ENCODE measurements around the gene GRPEL2. TPM values are rescaled to one million over a fixed set of nuclear protein-coding genes. Genes with fewer than 3 reads are reported as not detected.

The GRPEL2 gene
- total RNA-seq, 1 donor from 2014 or later: 43.7 TPM

DNA sequence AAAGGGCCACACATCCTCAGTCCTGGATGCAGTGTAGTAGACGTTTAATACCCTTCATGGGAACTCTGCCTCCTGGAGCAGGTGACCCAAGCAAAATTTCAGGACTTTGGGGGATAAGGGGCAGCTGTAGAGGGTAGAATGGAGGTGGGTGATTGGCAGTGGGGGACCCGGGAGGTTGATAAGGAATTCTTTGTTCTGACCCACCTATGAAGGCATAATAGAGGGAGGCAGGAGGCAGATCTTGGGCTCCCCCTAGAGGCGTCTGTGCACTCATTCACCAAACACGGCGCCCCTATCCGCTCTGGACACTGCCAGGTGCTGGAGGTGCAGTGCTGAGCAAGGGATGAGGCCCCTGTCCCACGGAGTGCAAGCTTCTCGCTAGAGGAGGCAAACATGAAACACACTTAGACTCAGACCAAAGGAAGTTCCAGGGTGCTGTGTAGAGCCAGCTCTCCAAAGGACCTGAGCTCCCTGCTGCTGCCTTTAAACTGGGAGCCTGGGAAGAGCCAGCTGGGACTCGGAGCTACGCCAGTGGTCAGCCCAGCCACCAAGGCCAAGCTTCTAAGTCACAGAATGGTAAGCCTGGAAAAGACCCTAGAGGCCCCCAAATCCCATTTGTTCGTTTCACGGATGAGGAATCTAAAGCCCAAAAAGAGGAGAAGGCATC lies 26.1 kb downstream of the GRPEL2 start:
- DNase-seq (ENCODE audit: low read depth): peak; percentile 46
- Histone ChIP-seq H3K27me3 (ENCODE audit: control insufficient read depth, insufficient read depth, low read length) (no peaks in the 10 kb centered on the region), H3K36me3 (ENCODE audit: control insufficient read depth, insufficient read depth, low read length) (no peaks in the 10 kb centered on the region), H3K4me3 (ENCODE audit: low read depth, low read length) (no peak overlapping the region)
- FAIRE-seq: no peak
- TF ChIP-seq, protein P1, sequence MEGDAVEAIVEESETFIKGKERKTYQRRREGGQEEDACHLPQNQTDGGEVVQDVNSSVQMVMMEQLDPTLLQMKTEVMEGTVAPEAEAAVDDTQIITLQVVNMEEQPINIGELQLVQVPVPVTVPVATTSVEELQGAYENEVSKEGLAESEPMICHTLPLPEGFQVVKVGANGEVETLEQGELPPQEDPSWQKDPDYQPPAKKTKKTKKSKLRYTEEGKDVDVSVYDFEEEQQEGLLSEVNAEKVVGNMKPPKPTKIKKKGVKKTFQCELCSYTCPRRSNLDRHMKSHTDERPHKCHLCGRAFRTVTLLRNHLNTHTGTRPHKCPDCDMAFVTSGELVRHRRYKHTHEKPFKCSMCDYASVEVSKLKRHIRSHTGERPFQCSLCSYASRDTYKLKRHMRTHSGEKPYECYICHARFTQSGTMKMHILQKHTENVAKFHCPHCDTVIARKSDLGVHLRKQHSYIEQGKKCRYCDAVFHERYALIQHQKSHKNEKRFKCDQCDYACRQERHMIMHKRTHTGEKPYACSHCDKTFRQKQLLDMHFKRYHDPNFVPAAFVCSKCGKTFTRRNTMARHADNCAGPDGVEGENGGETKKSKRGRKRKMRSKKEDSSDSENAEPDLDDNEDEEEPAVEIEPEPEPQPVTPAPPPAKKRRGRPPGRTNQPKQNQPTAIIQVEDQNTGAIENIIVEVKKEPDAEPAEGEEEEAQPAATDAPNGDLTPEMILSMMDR (IDR thresholded peaks at IDR 0.05; ENCODE audit: insufficient read depth, low read length, severe bottlenecking): peak; percentile 95

DNA sequence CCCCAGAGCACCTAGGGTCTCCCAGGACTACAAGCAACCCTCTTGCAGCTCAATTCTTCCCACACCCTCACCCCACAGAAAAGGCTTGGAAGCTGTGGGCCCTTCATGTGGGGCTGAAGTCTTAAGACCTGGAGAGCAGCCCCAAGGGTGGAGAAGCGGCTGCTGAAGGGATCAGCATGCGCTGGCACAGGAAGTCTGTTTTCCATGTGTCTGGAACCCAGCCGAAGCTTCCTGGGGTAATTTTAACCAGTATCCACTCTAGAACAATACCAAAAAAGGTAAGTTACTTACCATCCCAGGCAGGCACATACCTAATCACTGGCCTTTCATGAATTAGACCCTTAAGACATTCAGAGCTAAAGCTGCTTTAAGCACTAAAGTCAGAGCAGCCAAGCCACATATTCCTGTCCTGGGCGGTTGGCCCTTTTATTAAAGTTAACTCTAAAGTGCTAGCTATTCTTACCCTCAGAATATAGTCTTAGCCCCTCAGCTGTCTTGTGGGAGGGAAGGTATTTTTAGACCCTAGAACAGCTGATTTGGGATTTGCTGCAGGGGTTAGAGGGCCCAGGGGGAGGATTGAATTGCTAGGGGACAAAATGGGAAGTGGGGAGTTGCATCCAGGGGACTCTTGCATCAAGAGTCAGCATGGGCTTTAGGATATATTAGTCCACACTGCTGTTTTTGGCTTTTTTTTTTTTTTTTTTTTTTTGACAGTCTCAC lies 26.9 kb downstream of the GRPEL2 start:
- DNase-seq (ENCODE audit: low read depth) (no peak), FAIRE-seq (no peak)
- TF ChIP-seq, protein P1 (IDR thresholded peaks at IDR 0.05; ENCODE audit: insufficient read depth, low read length, severe bottlenecking): no peak
- H3K36me3 ChIP-seq (ENCODE audit: control insufficient read depth, insufficient read depth, low read length): no peaks in the 10 kb centered on the region
- no peaks in the 10 kb centered on the region for H3K27me3 ChIP-seq (ENCODE audit: control insufficient read depth, insufficient read depth, low read length)
- no peak overlapping the region for H3K4me3 ChIP-seq (ENCODE audit: low read depth, low read length)

GRCh38 chr5:149372932-149373331 lies 27.6 kb downstream of the GRPEL2 start:
- TF ChIP-seq, protein P1 (IDR thresholded peaks at IDR 0.05; ENCODE audit: insufficient read depth, low read length, severe bottlenecking): no peak
- Histone ChIP-seq H3K4me3 (ENCODE audit: low read depth, low read length) (no peak overlapping the region), H3K27me3 (ENCODE audit: control insufficient read depth, insufficient read depth, low read length) (no peaks in the 10 kb centered on the region), H3K36me3 (ENCODE audit: control insufficient read depth, insufficient read depth, low read length) (no peaks in the 10 kb centered on the region)
- DNase-seq (ENCODE audit: low read depth): no peak
- no peak for FAIRE-seq

GRCh38 chr5:149374303-149374702 lies 29.0 kb downstream of the GRPEL2 start:
- no peak for DNase-seq (ENCODE audit: low read depth)
- TF ChIP-seq, protein P1 (IDR thresholded peaks at IDR 0.05; ENCODE audit: insufficient read depth, low read length, severe bottlenecking): no peak
- Histone ChIP-seq H3K36me3 (ENCODE audit: control insufficient read depth, insufficient read depth, low read length) (no peaks in the 10 kb centered on the region), H3K4me3 (ENCODE audit: low read depth, low read length) (no peak overlapping the region), H3K27me3 (ENCODE audit: control insufficient read depth, insufficient read depth, low read length) (no peaks in the 10 kb centered on the region)
- FAIRE-seq: no peak

DNA sequence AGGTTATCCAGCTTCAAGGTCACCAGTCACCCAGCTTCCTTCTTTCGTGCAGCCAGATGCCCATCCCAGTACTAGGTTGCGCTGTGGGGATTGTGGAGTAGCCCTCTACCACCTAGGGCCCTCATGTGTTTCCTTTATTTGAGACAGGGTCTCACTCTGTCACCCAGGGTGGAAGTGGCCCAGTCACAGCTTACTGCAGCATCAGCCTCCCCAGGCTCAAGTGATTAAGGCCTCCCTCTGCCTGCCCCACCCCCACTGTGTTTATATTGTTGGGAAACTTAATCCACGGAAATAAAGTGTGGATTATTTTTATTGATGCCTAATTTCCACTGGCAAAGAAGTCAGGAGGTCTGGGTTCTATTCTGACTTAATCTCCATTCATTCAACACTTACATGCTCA lies 29.5 kb downstream of the GRPEL2 start:
- Histone ChIP-seq H3K4me3 (ENCODE audit: low read depth, low read length) (no peak overlapping the region), H3K36me3 (ENCODE audit: control insufficient read depth, insufficient read depth, low read length) (no peaks in the 10 kb centered on the region), H3K27me3 (ENCODE audit: control insufficient read depth, insufficient read depth, low read length) (no peaks in the 10 kb centered on the region)
- TF ChIP-seq, protein P1 (IDR thresholded peaks at IDR 0.05; ENCODE audit: insufficient read depth, low read length, severe bottlenecking): no peak
- DNase-seq (ENCODE audit: low read depth) (no peak), FAIRE-seq (no peak)

Data from bronchial epithelial cell (primary cell).